C4-2B (cell line): ENCODE results near the gene ADGRA1.
"Not testable (repeated sequence)": the region's sequence is repeated elsewhere in the genome, so short reads cannot be mapped to it uniquely, and the experiment has no call there.

Experiments used
- H3K27ac ChIP-seq: fragments of 450-650 bp; 2 replicates; pipeline ENCODE4 v1.5.1; 2017
- ZFX ChIP-seq: fragments of 450-650 bp; IDR thresholded peaks from 2 replicates; pipeline ENCODE4 v1.6.1; 2017
- TF ChIP-seq, protein P1 (sequence below): fragments of 450-650 bp; conservative IDR thresholded peaks from 2 replicates; pipeline ENCODE4 v1.5.1; 2017; ENCODE audit warnings: mild to moderate bottlenecking

Gene ADGRA1

DNA sequence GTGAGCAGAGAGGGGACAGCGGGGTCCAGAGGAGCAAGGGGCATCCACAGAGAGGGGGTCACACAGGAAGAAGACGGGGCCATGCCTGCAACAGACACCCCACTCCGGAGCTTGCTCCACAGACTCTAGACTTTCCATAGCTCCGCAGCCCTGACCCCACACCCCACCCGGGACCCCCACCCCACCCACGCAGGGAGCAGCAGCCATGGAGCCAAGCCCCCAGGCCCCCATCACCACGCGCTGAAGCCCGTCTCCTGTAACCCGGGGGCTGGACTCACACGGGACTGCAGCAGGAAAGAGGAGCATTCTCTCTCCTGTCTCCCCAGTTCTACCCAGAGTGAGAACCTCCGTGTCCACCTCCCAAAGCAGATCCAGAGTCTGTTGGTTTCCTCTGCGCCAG is 38.8 kb upstream of the ADGRA1 start:
- H3K27ac ChIP-seq: no peak overlapping the region
- TF ChIP-seq ZFX: no peak
- TF ChIP-seq, protein P1, sequence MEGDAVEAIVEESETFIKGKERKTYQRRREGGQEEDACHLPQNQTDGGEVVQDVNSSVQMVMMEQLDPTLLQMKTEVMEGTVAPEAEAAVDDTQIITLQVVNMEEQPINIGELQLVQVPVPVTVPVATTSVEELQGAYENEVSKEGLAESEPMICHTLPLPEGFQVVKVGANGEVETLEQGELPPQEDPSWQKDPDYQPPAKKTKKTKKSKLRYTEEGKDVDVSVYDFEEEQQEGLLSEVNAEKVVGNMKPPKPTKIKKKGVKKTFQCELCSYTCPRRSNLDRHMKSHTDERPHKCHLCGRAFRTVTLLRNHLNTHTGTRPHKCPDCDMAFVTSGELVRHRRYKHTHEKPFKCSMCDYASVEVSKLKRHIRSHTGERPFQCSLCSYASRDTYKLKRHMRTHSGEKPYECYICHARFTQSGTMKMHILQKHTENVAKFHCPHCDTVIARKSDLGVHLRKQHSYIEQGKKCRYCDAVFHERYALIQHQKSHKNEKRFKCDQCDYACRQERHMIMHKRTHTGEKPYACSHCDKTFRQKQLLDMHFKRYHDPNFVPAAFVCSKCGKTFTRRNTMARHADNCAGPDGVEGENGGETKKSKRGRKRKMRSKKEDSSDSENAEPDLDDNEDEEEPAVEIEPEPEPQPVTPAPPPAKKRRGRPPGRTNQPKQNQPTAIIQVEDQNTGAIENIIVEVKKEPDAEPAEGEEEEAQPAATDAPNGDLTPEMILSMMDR: no peak

DNA sequence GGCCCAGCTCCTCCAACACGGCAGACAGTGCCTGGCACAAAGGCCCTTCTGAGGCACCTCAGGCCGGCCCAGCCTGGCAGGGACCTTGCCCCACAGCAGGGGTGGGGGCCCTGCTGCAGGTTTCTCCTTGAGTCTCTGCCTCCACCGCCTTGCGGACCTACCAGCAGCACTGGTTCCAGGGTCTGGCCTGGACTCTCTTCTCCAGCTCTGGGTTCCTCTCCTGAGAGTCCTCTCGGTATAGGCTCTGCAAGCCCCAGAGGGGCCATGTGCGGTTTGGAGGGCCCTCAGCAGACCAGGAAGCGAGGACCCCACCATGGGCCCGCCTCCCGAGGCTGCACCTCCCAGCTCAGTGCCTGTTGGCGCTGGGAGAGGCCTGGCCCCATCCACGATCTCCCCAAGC is 38.1 kb upstream of the ADGRA1 start:
- H3K27ac ChIP-seq: no peak overlapping the region
- TF ChIP-seq ZFX: no peak
- TF ChIP-seq, protein P1: no peak

DNA sequence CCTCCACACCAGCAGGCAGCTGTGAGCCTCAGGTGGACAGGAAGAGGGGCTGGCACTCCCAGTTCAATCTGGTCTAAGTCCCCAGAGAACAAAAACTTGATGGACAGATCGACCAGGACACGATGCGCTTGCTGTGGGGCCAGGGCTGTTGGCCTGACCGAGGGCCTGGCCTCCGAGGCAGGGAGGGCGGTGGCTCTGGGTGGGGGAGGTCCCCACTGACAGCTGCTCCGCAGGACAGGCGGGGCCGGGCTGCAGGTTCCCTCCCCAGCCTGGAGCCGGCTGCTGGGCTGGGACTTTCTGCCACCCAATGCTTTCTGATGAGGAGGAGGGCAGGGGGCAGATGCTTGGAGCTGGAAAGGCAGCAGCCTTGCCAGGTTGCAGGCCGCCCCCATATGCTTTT is 37.4 kb upstream of the ADGRA1 start:
- TF ChIP-seq, protein P1: no peak
- no peak for TF ChIP-seq ZFX
- H3K27ac ChIP-seq: no peak overlapping the region

DNA sequence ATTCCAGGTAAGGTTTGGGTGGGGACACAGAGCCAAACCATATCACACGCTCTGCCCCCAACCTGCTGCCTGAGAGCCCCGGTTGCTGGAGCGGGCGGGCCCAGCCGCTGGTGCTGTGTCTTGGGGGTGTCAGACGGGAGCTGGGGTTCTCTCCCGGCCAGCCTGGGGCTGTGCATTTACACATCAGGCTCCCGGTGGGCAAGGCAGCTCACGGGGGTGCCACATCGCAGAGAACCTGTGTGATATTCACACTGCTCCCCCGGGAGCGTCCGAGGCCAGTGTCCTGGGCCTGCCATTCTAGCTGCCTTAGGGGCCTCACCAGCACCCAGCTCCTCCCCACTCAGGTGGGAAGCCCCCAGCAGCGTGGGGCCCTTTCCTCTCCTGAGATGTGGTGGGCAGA is 35.6 kb upstream of the ADGRA1 start:
- no peak for TF ChIP-seq ZFX
- TF ChIP-seq, protein P1: no peak

DNA sequence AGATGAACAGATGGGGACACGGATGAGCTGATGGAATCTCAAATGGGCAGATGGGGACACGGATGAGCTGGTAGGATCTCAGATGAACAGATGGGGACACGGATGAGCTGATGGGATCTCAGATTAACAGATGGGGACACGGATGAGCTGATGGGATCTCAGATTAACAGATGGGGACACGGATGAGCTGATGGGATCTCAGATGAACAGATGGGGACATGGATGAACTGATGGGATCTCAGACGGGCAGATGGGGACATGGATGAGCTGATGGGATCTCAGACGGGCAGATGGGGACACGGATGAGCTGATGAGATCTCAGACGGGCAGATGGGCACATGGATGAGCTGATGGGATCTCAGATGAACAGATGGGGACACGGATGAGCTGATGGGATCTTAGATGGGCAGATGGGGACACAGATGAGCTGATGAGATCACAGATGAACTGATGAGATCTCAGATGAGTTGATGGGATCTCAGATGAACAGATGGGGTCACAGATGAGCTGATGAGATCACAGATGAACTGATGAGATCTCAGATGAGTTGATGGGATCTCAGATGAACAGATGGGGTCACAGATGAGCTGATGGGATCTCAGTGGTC is 34.1 kb upstream of the ADGRA1 start:
- not testable (repeated sequence) for H3K27ac ChIP-seq

More for the DNA sequence above, 35.6 kb upstream of the ADGRA1 start:
- no peak overlapping the region for H3K27ac ChIP-seq

DNA sequence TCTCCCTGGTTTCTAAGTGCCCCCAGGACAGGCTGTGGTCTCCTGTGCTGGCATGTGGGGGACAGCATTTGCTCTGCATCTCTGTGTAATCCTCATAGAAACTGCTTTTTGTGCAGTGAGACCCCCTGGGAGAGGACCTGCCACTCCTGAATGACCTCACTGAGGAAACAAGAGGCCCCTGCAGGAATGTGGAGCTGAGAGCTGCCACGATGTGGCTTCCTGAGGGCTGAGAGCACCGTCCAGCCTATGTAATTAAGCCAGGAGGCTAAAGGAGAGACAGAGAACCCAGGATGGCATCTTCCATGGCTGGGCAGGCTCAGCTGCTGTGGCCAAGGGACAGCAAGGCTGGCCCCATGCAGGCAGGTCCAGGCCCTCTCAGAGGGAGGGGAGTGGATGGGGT is 32.3 kb upstream of the ADGRA1 start:
- H3K27ac ChIP-seq: no peak overlapping the region
- TF ChIP-seq, protein P1: no peak
- TF ChIP-seq ZFX: no peak

DNA sequence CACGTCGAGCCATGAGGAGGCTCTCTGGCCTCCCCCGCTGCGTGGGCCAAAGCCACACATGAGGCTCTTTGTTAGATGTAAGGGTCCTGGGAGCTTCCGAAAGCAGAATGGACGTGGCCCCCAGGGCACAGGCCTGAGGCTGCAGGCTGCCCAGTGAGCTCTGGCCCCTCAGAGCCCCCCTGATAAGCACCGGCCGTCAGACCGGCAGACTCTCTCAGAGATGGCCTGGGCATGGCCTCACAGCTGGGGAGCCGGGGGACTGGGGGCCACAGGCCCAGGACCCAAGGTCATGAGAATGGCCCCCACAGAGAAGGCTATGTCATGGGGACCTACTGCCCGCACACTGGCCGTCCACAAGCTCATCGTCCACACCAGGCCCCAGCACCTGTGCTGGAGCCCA is 31.7 kb upstream of the ADGRA1 start:
- TF ChIP-seq, protein P1: no peak
- TF ChIP-seq ZFX: no peak

DNA sequence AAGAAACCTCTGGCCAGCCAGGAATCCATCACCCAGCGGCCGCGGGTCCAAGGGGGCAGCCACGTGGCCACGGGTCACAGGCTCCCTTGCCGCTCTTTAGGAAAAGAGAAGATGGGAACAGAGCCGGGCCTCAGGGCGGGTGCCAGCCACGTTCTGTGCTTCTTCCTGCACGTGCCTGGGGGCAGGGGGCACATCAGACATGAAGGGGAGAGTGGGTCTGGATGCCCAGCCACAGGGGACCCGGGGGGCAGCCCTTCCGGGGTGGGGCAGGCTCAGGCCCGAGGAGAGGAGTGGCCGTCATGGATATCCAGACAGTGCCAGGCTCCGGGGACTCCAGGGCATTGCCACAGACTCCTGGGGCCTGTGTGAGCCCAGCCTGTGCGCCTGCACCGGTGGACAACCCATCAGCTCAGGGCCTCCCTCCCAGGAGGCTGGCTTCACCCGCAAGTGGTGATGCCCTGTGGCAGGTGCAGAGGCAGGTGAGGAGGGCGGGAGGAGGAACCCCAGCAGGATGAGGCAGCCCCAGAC is 31.0 kb upstream of the ADGRA1 start:
- no peak overlapping the region for H3K27ac ChIP-seq
- no peak for TF ChIP-seq ZFX
- TF ChIP-seq, protein P1: no peak

More for the DNA sequence above, 31.7 kb upstream of the ADGRA1 start:
- no peak overlapping the region for H3K27ac ChIP-seq
